Effector CD8-positive, alpha-beta T cell (primary cell): Measurements from ENCODE around the gene PPP1R37.

Source experiments
- DNase-seq: peaks from one replicate; lab custom pipeline; 2025; lab: John Stamatoyannopoulos, UW

Gene PPP1R37

DNA sequence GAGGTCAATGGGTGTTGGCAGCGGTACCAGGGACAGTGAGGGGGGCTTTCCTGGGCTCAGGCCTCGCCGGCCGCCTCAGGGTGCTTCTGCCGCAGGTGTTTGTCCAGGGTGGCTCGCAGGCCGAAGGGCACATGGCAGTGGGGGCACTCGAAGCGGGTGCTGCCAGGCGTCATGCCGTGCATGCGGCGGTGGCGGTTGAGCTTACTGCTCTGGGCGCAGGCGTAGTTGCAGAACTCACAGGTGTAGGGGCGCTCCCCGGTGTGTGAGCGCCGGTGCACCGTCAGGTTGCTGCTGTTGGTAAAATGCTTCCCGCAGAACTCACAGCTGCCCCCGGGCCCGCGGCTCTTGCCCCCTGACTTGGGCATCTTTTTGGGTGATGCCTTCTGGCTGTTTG lies 21.4 kb upstream of the PPP1R37 start:
- no peak for DNase-seq

DNA sequence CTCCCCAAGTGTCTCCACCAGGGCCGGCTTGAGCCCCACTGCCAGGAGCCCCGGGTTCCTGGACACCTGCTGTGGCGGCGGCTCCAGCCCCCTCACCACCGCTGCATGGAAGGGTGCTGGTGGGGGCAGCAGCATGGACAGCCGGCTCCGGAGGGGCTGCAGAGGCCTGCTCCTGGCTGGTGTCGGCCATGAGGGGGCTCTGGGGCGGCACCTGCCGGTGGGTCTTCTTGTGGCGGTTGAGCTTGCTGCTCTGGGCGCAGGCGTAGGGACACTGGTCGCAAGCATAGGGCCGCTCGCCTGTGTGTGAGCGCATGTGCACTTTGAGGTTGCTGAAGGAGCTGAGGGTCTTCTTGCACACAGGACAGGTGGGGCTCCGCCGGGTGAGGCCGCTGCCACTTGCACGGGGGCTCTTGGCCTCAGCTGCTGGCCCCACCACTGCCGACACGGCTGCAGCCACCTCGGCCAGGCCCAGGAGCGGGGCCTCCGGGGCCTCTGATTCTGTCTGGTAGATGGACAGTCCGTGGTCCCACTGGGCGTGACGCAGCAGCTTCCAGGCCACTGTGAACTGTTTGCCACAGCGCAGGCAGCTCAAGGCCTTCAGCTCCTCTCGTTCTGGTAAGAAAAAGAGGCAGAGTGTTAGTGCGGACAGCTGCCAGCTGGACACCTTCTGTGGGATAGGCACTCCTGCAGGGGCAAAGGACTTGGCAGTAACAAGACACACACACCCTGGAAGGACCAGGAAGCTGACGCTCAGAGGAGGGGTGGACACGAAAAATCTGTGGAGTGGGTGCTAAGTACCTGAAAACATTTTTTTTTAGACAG lies 20.8 kb upstream of the PPP1R37 start:
- no peak for DNase-seq

DNA sequence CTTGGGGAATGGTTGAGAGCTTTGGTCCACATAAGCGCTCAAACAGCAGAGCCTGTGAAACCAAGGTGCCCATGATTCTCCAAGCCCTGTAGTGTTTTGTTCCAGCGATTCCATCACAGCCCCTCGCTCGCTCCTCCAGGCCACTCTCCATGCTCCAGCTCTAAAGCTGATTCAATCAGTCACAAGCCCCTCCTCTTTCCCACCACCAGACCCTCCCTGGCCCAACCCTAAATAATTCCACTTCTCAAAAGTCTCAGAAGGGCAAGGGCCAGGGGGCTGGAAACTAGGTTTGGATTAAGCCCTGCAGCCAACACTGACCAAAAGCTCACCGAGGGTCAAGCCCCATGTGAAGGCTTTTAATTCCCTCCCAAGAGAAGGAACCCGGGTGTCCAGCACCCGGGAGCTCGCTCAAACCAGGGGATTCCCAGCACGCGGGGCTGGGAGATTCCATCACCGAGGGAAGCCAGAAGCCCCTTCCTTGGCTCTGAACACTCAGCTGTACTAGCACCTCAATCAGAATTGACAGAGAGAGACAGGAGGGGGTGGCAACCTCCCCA lies 18.2 kb upstream of the PPP1R37 start:
- DNase-seq: no peak

DNA sequence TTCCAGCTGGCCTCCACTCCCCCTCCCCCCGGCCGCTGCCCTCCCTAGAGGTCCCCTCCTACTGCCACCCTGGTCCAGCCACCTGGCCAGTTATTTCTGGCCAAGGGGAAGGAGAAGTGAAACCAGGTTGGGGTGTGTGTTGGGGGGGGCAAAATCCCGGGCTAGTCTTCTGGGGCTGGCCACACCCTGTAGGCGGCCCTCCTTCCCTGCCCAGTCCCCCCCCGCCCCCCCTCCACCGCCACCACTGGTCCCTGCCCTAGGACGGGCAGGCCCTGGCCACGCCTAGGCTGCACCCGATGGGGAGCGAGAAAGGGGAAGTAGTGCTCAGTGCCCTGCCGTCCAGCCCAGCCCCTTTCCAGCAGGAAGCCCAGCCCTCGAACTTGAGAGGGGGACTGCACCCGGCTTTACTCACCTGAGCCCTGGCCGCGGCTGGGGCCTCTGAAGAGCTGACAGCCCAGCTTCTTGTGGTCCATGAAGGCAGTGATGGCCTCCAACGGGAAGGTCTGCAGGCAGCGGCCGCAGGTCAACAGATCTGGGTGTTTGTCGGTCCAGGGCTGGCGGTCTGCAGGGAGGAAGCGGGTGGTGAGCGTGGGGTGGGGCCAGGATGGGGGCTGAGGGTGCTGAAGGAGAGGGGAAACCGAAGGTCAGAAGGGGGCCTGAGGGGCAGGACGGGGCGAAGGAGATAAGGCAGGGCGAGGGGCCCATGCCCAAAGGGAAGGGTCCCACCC lies 17.5 kb upstream of the PPP1R37 start:
- no peak for DNase-seq

DNA sequence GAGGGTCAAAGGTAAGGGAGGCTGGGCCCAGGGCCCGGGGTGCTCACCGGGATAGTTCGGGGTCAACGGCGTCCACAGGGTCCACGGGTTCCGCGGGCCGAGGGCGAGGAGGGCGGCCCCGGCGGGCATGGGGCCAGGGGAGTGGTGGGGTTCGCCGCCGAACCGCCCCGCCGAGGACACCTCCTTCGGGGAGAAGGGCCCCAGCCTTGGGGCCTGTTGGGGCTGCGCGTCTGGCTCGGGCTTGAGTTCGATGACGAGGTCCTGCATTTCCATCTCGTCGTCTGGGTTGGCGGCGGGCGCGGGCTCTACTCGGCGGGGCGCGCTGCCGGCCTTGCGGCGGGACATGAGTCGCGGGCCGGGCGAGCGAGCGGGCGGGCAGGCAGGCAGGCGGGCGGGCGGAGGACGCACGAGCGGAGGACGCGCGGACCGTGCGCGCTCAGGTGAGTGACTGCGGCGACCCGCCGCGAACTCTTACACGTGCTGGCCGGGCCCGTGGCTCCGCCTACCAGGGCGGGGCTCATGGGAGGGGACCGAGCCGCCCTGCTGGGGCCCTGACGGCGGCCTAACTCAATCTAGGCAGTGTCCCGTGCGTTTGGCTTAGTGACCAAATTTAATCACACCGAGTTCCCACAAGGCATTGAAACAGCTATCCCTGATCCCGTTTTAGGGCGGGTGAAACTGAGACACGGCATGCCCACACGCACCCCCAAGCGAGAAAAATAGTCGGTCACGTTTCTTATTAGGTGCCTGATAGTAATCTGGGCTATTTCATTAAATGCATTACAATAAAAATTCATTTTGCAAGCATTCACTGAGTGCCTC lies 16.7 kb upstream of the PPP1R37 start, which contains the start of gene ZNF296:
Gene ZNF296, minus strand, starts transcription at position 450 of the 822 bp plus-strand sequence. Its CDS starts 105 bp downstream, at position 345.
- peak; percentile 54 for DNase-seq

DNA sequence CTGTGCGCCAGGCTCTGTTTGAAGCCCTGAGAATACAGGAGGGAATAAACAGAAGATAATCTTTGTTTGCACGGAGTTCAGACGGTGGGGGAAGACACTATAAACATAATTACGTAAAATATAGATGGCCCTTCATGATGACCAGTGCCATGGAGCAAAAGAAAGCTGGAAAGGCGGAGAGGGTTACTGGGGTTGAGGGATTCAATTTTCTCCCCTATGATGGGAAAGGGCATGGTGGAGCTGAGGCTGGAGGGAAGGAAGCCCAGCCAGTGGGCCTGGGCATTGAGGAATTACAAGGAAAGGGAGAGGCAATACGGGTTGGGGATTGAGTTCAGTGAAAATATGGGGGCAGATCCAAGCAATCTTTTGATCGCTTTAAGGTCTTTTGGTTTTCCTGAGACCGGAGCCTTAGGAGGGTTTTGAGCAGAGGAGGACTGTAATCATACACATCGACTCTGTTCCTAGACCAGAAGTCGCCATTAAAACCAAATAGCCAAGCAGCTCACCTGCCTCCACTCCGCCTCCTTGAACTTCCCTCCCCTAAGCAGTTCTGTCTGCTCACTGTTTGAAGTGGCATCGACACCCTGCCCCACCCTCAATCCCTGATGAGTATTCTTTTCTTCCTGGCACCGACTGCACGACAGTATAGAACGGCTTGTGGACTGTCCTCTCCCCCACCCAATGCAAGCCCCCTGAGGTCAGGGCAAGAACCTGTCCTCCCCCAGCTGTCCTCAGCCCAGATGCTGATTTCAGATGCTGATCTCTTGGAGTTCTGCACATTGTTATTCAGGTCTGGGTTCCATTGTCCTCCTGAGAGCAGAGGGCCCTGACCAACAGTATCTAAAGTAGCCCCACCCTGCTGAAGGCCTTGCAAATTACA lies 15.9 kb upstream of the PPP1R37 start:
- DNase-seq: no peak

DNA sequence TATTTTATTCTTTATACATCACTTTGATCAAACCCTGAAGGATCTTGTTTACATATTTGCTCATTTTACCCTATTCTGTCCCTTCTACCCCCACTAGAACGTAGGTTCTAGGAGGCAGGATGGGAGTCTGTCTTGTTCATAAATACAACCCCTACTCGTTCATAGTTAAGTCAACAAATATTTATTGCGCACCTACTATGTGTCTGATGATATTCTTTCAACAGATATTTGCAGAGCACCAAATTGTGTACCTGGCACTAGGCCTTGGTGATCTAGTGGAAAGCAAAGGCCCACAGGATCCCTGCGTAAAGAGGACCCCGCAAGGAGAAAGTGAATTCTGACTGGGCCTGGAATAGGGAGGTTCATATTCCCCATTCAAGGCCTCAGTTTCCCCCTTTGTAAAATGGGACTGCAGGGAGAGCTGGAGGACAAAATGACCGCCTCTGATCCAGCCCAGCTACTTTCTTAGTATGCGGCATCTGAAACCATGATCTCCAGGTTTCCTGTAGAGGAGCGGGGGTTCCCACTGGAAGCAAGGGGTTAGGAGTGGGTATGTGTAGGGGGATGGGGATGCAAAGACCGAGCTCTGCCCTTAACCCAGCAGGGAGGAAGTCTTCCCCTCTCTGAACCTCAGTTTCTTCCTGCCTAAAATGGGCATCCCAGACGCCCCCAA lies 14.5 kb upstream of the PPP1R37 start:
- DNase-seq: no peak

DNA sequence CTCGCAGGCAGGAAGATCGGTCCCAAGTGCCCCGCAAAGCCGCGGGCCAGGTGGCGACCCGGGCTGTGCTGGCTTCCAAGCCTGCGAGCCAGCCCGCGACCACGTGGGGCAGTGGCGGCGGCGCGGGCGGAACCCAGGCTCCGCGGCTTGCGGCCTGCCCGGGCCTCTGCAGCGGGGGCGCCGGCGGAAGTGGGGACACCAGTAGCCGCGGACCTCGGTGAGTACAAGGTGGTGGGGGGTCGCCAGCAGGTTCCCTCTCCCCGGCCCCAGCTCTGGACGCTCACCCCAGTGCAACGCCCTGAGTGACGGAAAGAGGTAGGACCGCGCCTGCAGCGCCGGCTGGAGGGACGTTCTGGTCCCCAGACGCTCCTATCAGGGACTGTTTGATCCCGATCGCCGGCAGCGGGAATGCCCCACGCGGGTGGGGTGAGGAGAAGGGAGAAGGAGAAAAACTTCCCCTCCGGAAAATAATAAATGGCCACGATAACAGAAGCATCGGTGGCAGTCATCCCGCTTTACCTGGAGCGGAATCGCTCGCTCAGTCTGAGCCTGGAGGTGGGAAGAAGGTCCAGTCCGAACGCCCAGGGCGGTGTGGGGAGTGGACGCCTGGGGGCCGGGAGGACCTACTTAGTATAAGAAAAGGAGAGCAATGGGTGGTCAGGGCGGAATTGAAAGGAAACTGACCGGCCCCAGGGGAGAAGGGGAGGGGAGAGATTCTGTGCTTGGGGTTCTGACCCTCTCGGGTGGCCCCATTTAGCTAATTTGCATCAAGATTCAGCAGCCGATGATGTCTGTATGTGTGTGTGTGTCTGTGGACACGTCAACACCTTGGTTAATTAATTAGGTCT lies 13.7 kb upstream of the PPP1R37 start, which contains the start of gene GEMIN7:
Gene GEMIN7, plus strand, starts transcription at position 198 of the 848 bp plus-strand sequence. CDS start 10,855 bp downstream, outside the sequence.
- DNase-seq: peak; percentile 55

DNA sequence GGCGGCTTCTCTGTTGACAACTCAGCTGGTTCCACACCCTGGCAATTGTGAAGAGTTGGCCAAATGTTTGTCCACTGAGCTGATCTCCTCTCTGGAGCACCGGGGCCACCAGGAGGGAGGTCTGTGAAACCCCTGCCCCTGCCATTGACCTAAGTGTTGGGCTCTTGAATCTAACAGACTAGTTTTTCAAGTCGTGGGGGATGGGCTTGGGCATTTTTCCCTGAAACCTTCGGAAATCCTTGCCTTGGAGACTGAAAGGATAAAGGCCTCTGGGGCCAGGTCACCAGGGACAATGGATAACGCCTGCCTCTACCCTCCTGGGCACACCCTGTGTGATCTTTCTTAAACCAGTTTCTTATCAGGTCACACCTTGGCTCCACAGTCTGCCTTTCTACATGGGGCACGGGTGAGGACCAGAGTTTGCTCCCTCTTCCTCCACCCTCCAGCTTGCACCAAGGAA lies 13.0 kb upstream of the PPP1R37 start:
- no peak for DNase-seq

DNA sequence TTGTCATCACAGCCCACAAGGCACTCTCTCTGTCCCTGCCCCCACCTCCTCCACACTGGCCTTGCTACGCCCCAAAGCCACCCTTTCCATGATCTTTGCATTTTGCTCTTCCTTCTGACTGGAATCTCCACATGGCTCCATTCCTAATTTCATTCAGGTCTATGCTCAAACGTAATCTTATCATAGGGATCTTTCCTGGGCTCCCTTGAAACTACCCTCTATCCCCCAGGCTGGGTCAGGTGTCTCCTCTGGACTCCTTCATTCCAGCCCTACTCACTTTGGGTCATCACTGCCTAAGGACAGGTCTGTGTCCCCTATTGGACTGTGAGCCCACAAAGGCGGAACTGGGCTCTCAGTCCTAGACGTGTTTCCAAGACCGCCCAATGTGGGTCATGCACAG lies 10.8 kb upstream of the PPP1R37 start:
- no peak for DNase-seq

DNA sequence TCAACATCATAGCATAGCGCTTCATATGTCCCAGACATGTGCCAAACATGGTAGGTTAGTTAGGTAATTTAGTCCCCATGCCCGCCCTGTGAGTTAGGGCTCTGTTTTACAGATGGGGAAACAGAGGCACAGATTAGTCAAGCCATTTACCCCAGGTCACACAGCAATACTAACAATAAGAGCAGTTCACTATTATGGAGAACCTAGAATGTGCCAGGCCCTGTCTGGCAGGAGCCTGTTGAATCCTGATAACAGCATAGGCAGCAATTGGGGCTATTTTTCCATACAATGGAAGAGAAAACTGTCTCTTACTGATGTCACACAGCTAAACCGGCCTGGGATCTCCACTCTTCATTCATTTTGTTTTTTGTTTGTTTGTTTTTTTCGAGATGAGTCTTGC lies 6.5 kb upstream of the PPP1R37 start:
- DNase-seq: no peak

DNA sequence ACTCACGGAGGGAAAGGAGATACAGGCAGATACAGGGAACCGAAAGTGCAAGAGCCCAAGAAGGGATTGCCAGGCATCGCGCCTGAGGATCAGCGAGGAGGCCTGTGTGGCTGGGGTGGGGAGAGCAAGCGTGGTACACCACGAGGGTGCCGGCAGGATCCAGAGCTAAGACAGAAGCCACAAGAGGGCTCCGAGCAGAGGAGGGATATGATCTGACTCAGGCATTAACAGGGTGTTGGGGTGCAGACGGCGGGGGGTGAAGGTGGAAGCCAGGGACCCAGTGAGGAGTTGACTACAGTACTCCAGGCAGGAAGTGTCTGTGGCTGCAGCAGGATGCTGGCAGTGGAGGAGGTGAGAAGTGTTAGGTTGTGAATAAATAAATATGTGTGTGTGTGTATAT lies 5.4 kb upstream of the PPP1R37 start:
- DNase-seq: peak; percentile 15

DNA sequence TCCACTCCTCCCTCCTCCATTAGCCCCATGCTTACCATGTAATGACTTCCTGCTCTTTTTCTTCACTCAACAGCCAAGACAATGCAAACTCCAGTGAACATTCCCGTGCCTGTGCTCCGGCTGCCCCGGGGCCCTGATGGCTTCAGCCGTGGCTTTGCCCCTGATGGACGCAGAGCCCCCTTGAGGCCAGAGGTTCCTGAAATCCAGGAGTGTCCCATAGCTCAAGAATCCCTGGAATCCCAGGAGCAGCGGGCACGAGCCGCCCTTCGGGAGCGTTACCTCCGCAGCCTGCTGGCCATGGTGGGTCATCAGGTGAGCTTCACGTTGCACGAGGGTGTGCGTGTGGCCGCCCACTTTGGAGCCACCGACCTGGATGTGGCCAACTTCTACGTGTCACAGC lies 2.9 kb upstream of the PPP1R37 start:
- DNase-seq: no peak

DNA sequence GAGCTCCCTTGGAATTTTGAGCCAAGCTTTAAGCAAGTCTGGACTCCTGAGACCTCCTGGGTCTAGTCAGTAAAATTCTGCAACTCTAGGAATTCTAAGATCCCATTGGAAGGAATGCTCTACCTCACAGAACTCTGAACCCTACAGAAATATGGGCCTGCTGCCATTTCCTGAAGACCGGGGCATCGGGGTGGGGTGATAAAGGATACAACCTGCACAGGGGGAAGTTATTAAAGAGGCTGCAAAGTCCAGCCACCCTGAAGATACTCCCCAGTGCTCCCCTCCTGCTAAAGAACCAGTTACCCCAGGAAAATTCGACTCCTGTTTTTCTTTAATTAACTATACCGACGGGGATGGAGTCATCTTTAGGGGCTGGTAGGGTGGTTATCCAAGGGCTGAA lies 2.4 kb upstream of the PPP1R37 start:
- no peak for DNase-seq

DNA sequence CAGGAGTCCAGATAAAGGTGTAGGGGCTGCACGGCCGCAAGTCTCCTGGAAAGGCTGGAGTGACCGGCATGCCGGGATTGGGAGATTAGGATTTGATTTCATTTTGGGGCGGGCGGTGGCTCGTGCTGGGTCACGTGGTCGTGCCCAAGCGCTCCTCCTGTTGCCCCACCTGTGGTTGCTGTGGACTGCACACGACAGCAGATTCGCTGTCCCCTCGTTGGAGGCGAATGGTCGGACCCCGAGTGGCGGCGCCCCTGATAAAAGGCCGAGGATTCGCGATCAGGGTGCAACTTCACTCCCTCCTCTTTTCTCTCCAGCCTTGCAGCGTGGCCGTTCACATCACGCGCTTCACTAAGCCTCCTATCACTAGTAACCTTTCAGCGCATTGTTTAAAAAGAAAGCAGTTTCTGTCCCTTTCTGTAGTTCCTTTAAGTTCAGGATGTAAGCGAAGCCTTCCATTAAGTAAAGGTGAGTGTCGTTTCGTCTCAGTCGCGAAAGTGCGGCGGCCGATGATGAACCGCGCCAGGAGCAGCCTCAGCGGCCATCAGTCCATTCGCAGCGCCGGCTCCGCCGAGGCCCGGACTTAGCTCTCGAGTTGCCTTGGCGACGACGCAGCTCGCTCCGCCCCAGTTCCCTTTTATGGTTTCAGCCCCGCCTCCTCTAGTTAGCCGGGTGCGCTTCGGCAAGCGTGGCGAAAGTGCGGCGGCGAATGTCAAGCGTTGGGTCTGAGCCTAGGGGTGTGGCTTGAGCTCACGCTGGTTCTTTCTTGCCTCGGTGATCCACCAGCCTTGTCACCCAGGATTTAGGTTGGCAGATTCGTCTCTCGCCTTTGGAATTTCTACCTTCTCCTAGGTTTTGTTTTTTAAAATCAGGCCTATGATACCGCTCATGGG lies 1.7 kb upstream of the PPP1R37 start:
- DNase-seq: peak; percentile 96

DNA sequence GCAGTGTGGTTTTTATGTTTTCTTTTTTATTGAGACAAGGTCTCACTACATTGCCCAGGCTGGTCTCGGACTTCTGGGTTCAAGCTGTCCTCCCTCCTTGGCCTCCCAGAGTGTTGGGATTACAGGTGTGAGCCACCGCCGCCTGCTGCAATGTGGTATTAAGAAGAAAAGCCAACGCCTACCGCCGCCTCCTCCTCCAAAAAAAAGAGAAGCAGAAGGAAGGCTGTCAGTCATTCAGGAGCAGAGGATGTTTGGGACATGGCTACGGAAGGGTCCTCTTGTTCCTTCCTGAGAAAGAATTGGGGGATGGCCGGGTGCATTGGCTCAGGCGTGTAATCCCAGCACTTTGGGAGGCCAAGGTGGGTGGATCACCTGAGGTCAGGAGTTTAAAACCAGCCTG lies 1.2 kb downstream of the PPP1R37 start:
- no peak for DNase-seq

DNA sequence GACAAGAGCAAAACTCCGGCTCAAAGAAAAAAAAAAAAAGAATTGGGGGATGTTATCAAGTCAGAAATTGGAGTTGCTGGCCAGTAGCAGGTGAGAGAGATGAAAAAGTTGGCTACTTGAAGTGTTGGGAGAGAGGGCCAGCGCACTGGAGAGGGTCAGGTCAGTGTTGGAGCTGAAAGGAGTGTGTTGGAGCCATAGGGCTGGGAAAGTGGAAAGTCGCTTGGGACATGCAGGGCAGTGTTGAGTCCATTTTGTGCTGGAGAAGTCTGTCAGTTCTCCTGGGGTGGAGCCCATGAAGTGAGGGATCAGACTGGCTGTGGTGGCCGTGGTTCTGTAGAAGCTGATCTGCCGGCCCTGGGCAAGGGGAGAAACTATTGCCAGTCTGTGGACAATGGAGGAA lies 1.7 kb downstream of the PPP1R37 start:
- DNase-seq: no peak
